Liver (tissue), 3 donors: Measurements from ENCODE around the gene CEACAM19.

Experiments
- RAD21 ChIP-seq, 2 donors: IDR thresholded peaks; 2 replicates each; pipeline ENCODE4 v1.6.1; 2016; ENCODE audit warnings: antibody characterized with exemption in 2 of 2, mild to moderate bottlenecking in 2 of 2
- REST ChIP-seq: IDR thresholded peaks from 2 replicates; pipeline ENCODE4 v1.6.1; 2016; ENCODE audit warnings: antibody characterized with exemption, mild to moderate bottlenecking
- TF ChIP-seq, protein P1 (sequence below): fragments of 150-350 bp; IDR thresholded peaks from 2 replicates; pipeline ENCODE4 v1.5.1; 2017; ENCODE audit warnings: improper control_type of control experiment, low read depth, low read length; ENCODE audit not compliant: missing input control
- donor health status: healthy.
- donor health status: healthy.

DNA sequence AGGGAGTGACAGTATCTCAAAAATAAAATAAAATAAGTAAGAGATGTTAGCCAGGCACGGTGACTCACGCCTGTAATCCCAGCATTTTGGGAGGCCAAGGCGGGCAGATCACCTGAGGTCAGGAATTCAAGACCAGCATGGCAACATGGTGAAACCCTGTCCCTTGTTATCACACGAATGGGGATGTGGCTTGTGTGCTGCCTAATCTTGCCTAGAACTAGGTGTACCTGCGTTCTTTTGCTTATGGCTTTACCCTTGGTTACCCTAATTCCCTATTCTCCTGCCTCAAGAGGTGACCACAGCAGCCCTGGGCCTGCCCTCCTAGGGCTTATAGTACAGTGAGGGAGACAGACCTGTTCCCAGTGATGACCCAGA lies 33.9 kb upstream of the CEACAM19 start:
- TF ChIP-seq REST: no peak
- TF ChIP-seq, protein P1, sequence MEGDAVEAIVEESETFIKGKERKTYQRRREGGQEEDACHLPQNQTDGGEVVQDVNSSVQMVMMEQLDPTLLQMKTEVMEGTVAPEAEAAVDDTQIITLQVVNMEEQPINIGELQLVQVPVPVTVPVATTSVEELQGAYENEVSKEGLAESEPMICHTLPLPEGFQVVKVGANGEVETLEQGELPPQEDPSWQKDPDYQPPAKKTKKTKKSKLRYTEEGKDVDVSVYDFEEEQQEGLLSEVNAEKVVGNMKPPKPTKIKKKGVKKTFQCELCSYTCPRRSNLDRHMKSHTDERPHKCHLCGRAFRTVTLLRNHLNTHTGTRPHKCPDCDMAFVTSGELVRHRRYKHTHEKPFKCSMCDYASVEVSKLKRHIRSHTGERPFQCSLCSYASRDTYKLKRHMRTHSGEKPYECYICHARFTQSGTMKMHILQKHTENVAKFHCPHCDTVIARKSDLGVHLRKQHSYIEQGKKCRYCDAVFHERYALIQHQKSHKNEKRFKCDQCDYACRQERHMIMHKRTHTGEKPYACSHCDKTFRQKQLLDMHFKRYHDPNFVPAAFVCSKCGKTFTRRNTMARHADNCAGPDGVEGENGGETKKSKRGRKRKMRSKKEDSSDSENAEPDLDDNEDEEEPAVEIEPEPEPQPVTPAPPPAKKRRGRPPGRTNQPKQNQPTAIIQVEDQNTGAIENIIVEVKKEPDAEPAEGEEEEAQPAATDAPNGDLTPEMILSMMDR: no peak
- TF ChIP-seq RAD21 (IDR thresholded peaks at IDR 0.05): no peak
